Right ventricle myocardium superior (tissue), 1 donor: Measurements from ENCODE around the gene C20orf141. TPM values are rescaled to one million over a fixed set of nuclear protein-coding genes. Genes with fewer than 3 reads are reported as not detected.

Experiments
- total RNA-seq: library from RNA; stranded (reverse); fragmentation: NEBNext Ultra II Directional; extraction: Animal tissue kit (Norgen Biotek cat#: 25700); gene quantifications from one replicate; pipeline ENCODE4 v1.2.1, GENCODE V29; 2021
- donor health status: DM: no; HTN: yes; CAD: no; lungs with severe emphysema.

The C20orf141 gene
- total RNA-seq, 1 donor from 2014 or later = not detected

Other genes with a start within 250 kb of the C20orf141 start
- gene NOP56, start 162.4 kb upstream of the C20orf141 start, total RNA-seq = 45.6 TPM
- 277 TPM for gene IDH3B, start 150.8 kb upstream of the C20orf141 start, total RNA-seq
- gene EBF4, start 122.2 kb upstream of the C20orf141 start, total RNA-seq = 2.9 TPM
- gene CPXM1, start 14.4 kb upstream of the C20orf141 start, total RNA-seq = 1.0 TPM
- gene TMEM239, start 1.4 kb downstream of the C20orf141 start, total RNA-seq = not detected
- gene PCED1A, start 25.7 kb downstream of the C20orf141 start, total RNA-seq = 7.3 TPM
- gene VPS16, start 25.8 kb downstream of the C20orf141 start, total RNA-seq = 17.1 TPM
- 24.2 TPM for gene PTPRA, start 58.5 kb downstream of the C20orf141 start, total RNA-seq
- gene GNRH2, start 228.6 kb downstream of the C20orf141 start, total RNA-seq = not detected
- 49.9 TPM for gene MRPS26, start 231.1 kb downstream of the C20orf141 start, total RNA-seq